ENCODE data around the gene CNDP2. TPM values are rescaled to one million over a fixed set of nuclear protein-coding genes. Genes with fewer than 3 reads are reported as not detected.

Gene CNDP2
- total RNA-seq = 10 to 100 TPM; 29.5 to 82.8 (median 31.6) TPM

- peak; percentile 99 for DNase-seq
- Histone ChIP-seq H3K9me3 (no peaks in the 10 kb centered on the region), H3K4me3 (peak within 1 kb of the TSS; percentile 68 to 96 (median 82)), H3K27ac (peak within 1 kb of the TSS; percentile 78 to 90 (median 88)), H3K27me3 (no peaks in the 10 kb centered on the region), H3K36me3 (peaks cover 0 to 9% of the 10 kb centered on the region in 2 donors), H3K4me1 (peaks cover 9 to 13% of the 10 kb centered on the region in 2 donors)
- in situ Hi-C loops (cut with MboI; ENCODE audit: low sequenced_read_pairs in 4 of 4) (loop anchor here in 3 of 4 donors (5.0 to 10.0 kb wide), 3 partner anchors 101 to 301 kb away; partner anchors contain the start of gene ZNF407 (in 1 of the 3)), intact Hi-C loops (cut with DNase I; ENCODE audit: low total_unique reads) (loop anchor here (1.0 to 5.0 kb wide), 6 partner anchors 56 to 713 kb away; partner anchors contain the start of genes PTGR3, TIMM21 and ZNF407)
- ATAC-seq = peak; percentile 97 to 99
- peak; percentile 70 to 77 for TF ChIP-seq POLR2A (IDR thresholded peaks at IDR 0.05)
- TF ChIP-seq CTCF (IDR thresholded peaks at IDR 0.05 in 4 of 5, conservative IDR thresholded peaks at IDR 0.05 in 1 of 5) = no peak
These were observed at the start of gene CNDP2 for GRCh38 chr18:74495581-74496507. Gene CNDP2, plus strand, starts transcription at chr18:74496363. Its CDS starts 3,611 bp downstream, at chr18:74499974.

GRCh38 chr18:74446631-74447403 lies 49.3 kb upstream of the CNDP2 start:
- no peak for TF ChIP-seq POLR2A (IDR thresholded peaks at IDR 0.05)
- TF ChIP-seq CTCF (IDR thresholded peaks at IDR 0.05 in 4 of 5, conservative IDR thresholded peaks at IDR 0.05 in 1 of 5) = no peak
- no peak for ATAC-seq
- in situ Hi-C loops (cut with MboI; ENCODE audit: low sequenced_read_pairs in 4 of 4) = no loop called here

GRCh38 chr18:74447404-74448152 lies 48.6 kb upstream of the CNDP2 start:
- in situ Hi-C loops (cut with MboI; ENCODE audit: low sequenced_read_pairs in 4 of 4) (no loop called here), intact Hi-C loops (cut with DNase I; ENCODE audit: low total_unique reads) (no loop called here)
- DNase-seq = no peak

More at GRCh38 chr18:74446631-74447403, 49.3 kb upstream of the CNDP2 start:
- intact Hi-C loops (cut with DNase I; ENCODE audit: low total_unique reads) = no loop called here
- H3K9me3 ChIP-seq = no peaks in the 10 kb centered on the region
- no peaks in the 10 kb centered on the region for H3K36me3 ChIP-seq
- no peak for DNase-seq
- no peak overlapping the region for H3K4me3 ChIP-seq
- no peaks in the 10 kb centered on the region for H3K4me1 ChIP-seq
- H3K27me3 ChIP-seq = no peaks in the 10 kb centered on the region
- no peak overlapping the region for H3K27ac ChIP-seq

More at GRCh38 chr18:74447404-74448152, 48.6 kb upstream of the CNDP2 start:
- no peak for ATAC-seq
- TF ChIP-seq POLR2A (IDR thresholded peaks at IDR 0.05) = no peak
- no peak for TF ChIP-seq CTCF (IDR thresholded peaks at IDR 0.05 in 4 of 5, conservative IDR thresholded peaks at IDR 0.05 in 1 of 5)
- Histone ChIP-seq H3K4me1 (no peaks in the 10 kb centered on the region), H3K4me3 (no peak overlapping the region), H3K36me3 (no peaks in the 10 kb centered on the region), H3K27ac (no peak overlapping the region), H3K27me3 (no peaks in the 10 kb centered on the region), H3K9me3 (no peaks in the 10 kb centered on the region)
